ENCODE data around the gene ITGAL.
"Not testable (repeated sequence)": the region's sequence is repeated elsewhere in the genome, so short reads cannot be mapped to it uniquely, and the experiment has no call there.

Gene ITGAL

DNA sequence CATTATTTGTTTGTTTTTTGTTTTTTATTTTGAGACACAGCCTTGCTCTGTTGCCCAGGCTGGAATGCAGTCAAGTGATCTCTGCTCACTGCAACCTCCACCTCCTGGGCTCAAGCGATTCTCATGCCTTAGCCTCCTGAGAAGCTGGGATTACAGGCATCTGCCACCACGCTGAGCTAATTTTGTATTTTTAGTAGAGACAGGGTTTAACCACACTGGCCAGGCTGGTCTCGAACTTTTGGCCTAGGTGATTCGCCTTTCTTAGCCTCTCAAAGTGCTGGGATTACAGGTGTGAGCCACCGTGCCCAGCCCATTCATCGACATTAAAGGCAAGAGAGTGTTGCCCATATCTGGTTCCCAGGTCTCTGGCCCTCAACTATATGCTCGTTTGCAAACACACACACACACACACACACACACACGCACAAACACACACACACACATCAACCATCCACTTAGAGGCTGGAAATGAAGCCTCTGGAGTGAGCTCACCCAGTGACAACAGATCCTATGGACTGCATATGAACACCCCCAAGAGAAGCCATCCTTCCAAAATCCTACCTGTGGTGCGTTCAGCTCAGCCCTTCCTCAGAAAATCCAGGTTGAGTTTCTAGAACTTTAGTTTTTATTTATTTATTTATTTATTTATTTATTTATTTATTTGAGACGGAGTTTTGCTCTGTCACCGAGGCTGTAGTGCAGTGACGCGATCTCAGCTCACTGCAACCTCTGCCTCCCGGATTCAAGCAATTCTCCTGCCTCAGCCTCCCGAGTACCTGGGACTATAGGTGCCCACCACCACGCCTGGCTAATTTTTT, 14.6 kb upstream of the ITGAL start:
- TF ChIP-seq, protein P1, sequence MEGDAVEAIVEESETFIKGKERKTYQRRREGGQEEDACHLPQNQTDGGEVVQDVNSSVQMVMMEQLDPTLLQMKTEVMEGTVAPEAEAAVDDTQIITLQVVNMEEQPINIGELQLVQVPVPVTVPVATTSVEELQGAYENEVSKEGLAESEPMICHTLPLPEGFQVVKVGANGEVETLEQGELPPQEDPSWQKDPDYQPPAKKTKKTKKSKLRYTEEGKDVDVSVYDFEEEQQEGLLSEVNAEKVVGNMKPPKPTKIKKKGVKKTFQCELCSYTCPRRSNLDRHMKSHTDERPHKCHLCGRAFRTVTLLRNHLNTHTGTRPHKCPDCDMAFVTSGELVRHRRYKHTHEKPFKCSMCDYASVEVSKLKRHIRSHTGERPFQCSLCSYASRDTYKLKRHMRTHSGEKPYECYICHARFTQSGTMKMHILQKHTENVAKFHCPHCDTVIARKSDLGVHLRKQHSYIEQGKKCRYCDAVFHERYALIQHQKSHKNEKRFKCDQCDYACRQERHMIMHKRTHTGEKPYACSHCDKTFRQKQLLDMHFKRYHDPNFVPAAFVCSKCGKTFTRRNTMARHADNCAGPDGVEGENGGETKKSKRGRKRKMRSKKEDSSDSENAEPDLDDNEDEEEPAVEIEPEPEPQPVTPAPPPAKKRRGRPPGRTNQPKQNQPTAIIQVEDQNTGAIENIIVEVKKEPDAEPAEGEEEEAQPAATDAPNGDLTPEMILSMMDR (IDR thresholded peaks at IDR 0.05; ENCODE audit: low read depth, low read length, missing control alignments), result no peak
- no peak overlapping the region for H3K4me3 ChIP-seq (replicated peaks; ENCODE audit: low read depth, low read length)
- no peak for DNase-seq (ENCODE audit: extremely low read depth, low read depth)

DNA sequence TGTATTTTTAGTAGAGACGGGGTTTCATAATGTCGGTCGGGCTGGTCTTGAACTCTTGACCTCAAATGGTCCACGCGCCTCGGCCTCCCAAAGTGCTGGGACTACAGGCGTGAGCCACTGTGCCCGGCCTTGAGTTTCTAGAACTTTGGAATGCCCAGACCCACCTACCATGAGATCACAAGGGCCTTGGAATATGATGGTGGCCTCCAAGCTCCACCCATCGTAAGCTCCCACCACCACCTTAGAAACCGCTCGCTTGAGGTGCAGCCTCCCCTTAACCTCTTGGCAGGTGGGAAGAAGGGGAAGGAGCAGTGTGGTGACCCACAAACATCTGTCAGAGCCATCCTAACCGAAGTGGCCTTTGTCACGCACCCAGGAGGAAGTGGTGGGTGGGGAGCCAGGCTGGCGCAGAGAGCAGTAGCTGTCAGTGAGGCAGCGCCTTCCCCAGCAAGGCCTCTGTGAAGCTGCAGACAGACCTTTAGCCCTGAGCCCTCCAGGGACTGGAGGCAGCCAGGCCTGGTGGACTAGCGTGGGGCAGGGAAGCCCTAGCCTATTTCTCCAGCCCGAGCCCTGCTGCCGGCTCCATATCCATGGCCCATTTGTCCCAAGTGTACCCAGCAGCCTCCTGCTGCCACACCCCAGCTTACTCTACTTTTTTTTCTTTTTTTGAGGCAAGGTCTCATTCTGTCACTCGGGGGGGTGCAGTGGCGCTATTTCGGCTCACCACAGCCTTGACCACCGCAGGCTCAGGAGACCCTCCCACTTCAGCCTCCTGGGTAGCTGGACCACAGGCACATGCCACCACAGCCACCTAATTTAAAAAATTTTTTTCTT, 13.8 kb upstream of the ITGAL start:
- no peak for DNase-seq (ENCODE audit: extremely low read depth, low read depth)
- no peak overlapping the region for H3K4me3 ChIP-seq (replicated peaks; ENCODE audit: low read depth, low read length)
- TF ChIP-seq, protein P1 (IDR thresholded peaks at IDR 0.05; ENCODE audit: low read depth, low read length, missing control alignments), result no peak

DNA sequence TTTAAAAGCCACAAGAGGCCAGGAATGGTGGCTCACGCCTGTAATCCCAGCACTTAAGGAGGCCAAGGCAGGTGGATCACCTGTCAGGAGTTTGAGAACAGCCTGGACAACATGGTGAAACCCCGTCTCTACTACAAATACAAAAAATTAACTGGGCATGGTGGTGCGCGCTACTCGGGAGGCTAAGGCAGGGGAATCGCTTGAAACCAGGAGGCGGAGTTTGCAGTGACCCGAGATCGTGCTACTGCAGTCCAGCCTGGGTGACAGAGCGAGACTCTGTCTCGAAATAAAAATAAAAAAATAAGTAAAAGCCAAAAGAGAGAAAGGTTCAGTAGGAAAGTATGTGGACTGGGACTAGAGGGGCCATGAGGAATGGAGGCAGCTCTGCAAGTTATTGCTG, 13.1 kb upstream of the ITGAL start:
- TF ChIP-seq, protein P1 (IDR thresholded peaks at IDR 0.05; ENCODE audit: low read depth, low read length, missing control alignments), result no peak
- DNase-seq (ENCODE audit: extremely low read depth, low read depth), result no peak
- no peak overlapping the region for H3K4me3 ChIP-seq (replicated peaks; ENCODE audit: low read depth, low read length)

DNA sequence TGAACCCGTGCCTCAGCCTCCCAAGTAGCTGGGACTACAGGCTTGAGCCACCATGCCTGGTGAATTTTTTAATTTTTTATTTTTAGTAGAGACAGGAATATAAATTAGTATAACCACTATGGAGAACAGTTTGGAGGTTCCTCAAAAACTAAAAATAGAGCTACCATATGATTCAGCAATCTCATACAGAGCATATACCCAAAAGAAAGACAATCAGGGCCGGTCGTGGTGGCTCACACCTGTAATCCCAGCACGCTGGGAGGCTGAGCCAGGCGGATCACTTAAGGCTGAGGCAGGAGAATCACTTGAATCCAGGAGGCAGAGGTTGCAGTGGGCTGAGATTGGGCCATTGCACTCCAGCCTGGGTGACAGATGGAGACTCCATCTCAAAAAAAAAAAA, 11.1 kb upstream of the ITGAL start:
- H3K4me3 ChIP-seq (replicated peaks; ENCODE audit: low read depth, low read length); DNase-seq (ENCODE audit: extremely low read depth, low read depth): not testable (repeated sequence)

DNA sequence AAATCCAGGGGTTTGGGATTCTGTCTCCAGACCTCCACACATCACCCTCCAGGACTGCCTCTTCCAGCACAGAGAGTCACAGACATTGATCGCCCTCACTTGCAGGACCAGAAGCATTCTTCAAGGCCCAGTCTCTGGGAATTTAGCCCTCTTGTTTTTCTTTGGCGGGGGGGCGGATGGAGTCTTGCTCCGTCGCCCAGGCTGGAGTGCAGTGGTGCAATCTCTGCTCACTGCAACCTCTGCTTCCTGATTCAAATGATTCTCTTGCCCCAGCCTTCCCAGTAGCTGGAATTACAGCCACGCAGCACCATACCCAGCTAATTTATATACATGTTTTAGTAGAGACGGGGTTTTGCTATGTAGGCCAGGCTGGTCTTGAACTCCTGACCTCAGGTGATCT, 8.5 kb upstream of the ITGAL start:
- TF ChIP-seq, protein P1 (IDR thresholded peaks at IDR 0.05; ENCODE audit: low read depth, low read length, missing control alignments), result no peak
- no peak overlapping the region for H3K4me3 ChIP-seq (replicated peaks; ENCODE audit: low read depth, low read length)
- DNase-seq (ENCODE audit: extremely low read depth, low read depth), result no peak

DNA sequence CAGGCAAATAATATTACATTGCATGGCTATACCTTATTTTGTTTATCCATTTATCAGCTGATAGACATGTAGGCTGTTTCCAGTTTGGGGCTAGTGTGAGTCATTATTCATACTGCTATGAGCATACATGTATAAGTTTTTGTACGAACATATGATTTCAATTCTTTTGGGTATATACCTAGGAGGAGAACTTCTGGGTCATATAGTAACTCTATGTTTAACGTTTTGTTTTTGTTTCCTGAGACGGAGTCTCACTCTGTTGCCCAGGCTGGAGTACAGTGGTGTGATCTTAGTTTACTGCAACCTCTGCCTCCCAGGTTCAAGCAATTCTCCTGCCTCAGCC, 2.4 kb upstream of the ITGAL start:
- H3K4me3 ChIP-seq (replicated peaks; ENCODE audit: low read depth, low read length), result no peak overlapping the region
- no peak for DNase-seq (ENCODE audit: extremely low read depth, low read depth)
- TF ChIP-seq, protein P1 (IDR thresholded peaks at IDR 0.05; ENCODE audit: low read depth, low read length, missing control alignments), result no peak

DNA sequence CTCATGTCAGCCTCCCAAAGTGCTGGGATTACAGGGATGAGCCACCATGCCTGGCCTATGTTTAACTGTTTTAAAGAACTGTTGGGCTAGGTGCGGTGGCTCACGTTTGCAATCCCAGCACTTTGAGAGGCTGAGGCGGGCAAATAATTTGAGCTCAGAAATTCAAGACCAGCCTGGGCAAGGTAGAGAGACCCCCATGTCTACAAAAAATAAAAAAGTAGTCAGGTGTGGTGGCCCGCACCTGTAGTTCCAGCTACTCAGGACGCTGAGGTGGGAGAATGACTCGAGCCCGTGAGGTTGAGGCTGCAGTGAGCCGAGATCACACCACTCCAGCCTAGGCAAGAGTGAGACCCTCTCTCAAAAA, 1.9 kb upstream of the ITGAL start:
- TF ChIP-seq, protein P1 (IDR thresholded peaks at IDR 0.05; ENCODE audit: low read depth, low read length, missing control alignments), result no peak
- DNase-seq (ENCODE audit: extremely low read depth, low read depth), result no peak
- no peak overlapping the region for H3K4me3 ChIP-seq (replicated peaks; ENCODE audit: low read depth, low read length)
